ENCODE measurements around the gene OVOL2.

Gene OVOL2

DNA sequence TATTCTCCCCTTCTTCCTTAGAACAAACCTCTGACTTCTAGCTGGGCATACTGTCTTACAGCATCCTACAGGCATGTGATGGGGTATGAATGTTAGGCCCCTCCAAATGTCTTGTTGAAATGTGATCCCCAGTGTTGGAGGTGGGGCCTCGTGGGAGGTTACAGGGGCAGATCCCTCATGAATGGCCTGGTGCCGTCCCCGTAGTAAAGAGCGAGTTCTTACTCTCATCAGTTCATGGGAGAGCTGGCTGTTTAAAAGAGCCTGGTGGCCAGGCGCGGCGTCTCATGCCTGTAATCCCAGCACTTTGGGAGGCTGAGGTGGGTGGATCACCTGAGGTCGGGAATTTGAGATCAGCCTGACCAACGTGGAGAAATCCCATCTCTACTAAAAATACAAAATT lies 15.5 kb downstream of the OVOL2 start:
- TF ChIP-seq TAF1 (IDR thresholded peaks at IDR 0.05; ENCODE audit: borderline replicate concordance, insufficient read depth, low read length), result no peak
- TF ChIP-seq, protein P1, sequence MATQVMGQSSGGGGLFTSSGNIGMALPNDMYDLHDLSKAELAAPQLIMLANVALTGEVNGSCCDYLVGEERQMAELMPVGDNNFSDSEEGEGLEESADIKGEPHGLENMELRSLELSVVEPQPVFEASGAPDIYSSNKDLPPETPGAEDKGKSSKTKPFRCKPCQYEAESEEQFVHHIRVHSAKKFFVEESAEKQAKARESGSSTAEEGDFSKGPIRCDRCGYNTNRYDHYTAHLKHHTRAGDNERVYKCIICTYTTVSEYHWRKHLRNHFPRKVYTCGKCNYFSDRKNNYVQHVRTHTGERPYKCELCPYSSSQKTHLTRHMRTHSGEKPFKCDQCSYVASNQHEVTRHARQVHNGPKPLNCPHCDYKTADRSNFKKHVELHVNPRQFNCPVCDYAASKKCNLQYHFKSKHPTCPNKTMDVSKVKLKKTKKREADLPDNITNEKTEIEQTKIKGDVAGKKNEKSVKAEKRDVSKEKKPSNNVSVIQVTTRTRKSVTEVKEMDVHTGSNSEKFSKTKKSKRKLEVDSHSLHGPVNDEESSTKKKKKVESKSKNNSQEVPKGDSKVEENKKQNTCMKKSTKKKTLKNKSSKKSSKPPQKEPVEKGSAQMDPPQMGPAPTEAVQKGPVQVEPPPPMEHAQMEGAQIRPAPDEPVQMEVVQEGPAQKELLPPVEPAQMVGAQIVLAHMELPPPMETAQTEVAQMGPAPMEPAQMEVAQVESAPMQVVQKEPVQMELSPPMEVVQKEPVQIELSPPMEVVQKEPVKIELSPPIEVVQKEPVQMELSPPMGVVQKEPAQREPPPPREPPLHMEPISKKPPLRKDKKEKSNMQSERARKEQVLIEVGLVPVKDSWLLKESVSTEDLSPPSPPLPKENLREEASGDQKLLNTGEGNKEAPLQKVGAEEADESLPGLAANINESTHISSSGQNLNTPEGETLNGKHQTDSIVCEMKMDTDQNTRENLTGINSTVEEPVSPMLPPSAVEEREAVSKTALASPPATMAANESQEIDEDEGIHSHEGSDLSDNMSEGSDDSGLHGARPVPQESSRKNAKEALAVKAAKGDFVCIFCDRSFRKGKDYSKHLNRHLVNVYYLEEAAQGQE (IDR thresholded peaks at IDR 0.05; ENCODE audit: insufficient read depth in 1 of 2, low read depth in 2 of 2, low read length in 2 of 2), result no peak
- TF ChIP-seq SIN3A (IDR thresholded peaks at IDR 0.05; ENCODE audit: borderline replicate concordance, insufficient read depth, low read length), result no peak
- TF ChIP-seq FOXP2 (optimal IDR thresholded peaks at IDR 0.05; ENCODE audit: borderline replicate concordance, extremely low read depth, extremely low read length, insufficient read depth), result no peak
- no peak for TF ChIP-seq POLR2AphosphoS5 (IDR thresholded peaks at IDR 0.05; ENCODE audit: low read depth, low read length)

DNA sequence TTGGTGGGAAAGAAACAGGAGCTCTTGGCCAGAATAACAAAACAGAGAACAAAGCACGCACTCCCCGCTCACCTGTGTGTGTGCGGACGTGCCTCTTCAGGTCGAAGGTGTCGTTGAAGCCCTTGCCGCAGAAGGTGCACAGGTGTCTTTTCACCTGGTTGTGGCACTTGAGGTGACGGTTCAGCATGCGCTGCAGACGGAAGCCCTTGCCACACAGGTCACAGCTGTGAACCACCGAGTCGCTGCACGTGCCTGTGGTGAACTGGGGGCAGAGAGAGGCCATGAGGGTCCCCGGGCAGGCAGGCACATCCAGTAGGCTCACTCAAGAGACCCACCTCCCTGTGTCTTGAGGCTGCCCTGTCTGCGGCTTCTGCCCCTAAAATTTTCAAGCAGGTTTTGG lies 16.3 kb downstream of the OVOL2 start:
- no peak for TF ChIP-seq TAF1 (IDR thresholded peaks at IDR 0.05; ENCODE audit: borderline replicate concordance, insufficient read depth, low read length)
- TF ChIP-seq POLR2AphosphoS5 (IDR thresholded peaks at IDR 0.05; ENCODE audit: low read depth, low read length), result no peak
- TF ChIP-seq, protein P1 (IDR thresholded peaks at IDR 0.05; ENCODE audit: insufficient read depth in 1 of 2, low read depth in 2 of 2, low read length in 2 of 2), result no peak
- TF ChIP-seq FOXP2 (optimal IDR thresholded peaks at IDR 0.05; ENCODE audit: borderline replicate concordance, extremely low read depth, extremely low read length, insufficient read depth), result no peak
- TF ChIP-seq SIN3A (IDR thresholded peaks at IDR 0.05; ENCODE audit: borderline replicate concordance, insufficient read depth, low read length), result no peak

DNA sequence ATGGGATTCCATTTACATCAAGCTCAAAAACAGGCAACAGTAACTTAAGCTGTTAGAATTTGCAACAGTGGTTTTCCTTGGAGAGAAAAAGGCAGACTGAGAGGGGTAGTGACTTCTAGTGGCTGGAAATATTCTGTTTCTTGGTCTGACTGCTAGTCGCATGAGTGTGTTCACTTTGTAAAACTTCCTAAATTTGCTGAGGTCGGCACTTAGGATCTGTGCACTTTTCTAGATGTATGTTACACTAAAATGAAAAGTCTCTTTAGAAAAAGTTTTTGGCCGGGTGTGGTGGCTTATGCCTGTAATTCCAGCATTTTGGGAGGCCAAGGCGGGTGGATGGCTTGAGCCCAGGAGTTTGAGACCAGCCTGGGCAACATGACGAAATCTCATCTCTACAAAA lies 18.7 kb downstream of the OVOL2 start:
- TF ChIP-seq, protein P1 (IDR thresholded peaks at IDR 0.05; ENCODE audit: insufficient read depth in 1 of 2, low read depth in 2 of 2, low read length in 2 of 2), result no peak
- TF ChIP-seq POLR2AphosphoS5 (IDR thresholded peaks at IDR 0.05; ENCODE audit: low read depth, low read length), result no peak
- TF ChIP-seq TAF1 (IDR thresholded peaks at IDR 0.05; ENCODE audit: borderline replicate concordance, insufficient read depth, low read length), result no peak
- TF ChIP-seq FOXP2 (optimal IDR thresholded peaks at IDR 0.05; ENCODE audit: borderline replicate concordance, extremely low read depth, extremely low read length, insufficient read depth), result no peak
- TF ChIP-seq SIN3A (IDR thresholded peaks at IDR 0.05; ENCODE audit: borderline replicate concordance, insufficient read depth, low read length), result no peak

DNA sequence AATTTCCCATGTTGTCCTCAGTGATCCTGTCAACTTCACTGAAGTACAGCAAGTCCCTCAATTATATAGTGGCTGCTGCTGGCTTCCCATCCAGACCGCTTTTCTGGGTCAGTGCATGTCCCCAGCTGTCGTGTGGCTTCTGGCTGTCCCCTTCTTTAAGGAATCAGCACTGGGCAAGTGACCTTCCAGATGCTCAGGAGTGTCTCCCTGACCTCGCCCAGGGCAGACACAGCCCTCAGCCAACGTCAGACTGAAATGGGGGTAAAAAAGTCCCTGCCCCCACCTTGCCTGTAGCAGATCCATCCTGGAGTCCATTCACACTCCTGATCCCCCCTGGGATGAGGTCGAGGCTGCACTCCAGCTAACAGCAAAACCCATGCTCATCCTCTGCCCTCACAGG lies 23.7 kb downstream of the OVOL2 start:
- no peak for TF ChIP-seq TAF1 (IDR thresholded peaks at IDR 0.05; ENCODE audit: borderline replicate concordance, insufficient read depth, low read length)
- TF ChIP-seq FOXP2 (optimal IDR thresholded peaks at IDR 0.05; ENCODE audit: borderline replicate concordance, extremely low read depth, extremely low read length, insufficient read depth), result no peak
- no peak for TF ChIP-seq POLR2AphosphoS5 (IDR thresholded peaks at IDR 0.05; ENCODE audit: low read depth, low read length)
- TF ChIP-seq, protein P1 (IDR thresholded peaks at IDR 0.05; ENCODE audit: insufficient read depth in 1 of 2, low read depth in 2 of 2, low read length in 2 of 2), result no peak
